ENCODE measurements around the gene TRAF4.

DNA sequence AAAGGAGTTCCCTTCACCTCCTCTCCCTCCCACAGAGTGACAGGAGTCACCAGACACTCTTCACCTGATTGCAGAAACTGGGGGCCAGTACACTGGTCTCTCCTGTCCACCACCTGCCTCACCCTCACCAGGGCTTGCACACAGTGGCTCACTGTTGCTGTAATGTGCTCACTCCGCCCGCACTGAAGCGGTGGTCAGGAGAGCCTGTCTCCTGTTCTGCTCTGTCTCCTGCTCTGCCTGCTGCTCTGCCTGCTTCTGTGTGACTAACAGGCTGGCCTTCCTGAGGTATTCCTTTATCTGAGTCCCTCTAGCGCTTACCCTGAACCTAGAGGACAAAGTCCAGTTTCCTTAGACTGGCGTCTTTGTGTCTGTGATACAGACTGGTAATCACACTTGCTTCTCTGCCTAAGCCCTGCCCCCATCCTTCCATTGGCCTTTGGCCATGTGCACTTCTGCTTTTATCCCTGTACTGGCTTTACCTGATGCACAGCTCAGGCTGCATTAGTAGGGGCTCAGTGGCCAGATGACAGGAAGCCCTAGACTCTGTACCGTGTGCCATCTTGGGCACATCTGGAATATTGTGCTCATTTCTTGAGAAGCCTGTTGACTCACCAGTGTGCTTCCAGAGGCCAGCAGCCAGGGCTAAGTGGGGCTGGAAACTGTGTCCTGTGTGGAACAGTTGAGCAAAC, 45.4 kb upstream of the TRAF4 start:
- no peak for TF ChIP-seq RORB (CRISPR knock-in tag; IDR thresholded peaks at IDR 0.05)
- TF ChIP-seq, protein P1, sequence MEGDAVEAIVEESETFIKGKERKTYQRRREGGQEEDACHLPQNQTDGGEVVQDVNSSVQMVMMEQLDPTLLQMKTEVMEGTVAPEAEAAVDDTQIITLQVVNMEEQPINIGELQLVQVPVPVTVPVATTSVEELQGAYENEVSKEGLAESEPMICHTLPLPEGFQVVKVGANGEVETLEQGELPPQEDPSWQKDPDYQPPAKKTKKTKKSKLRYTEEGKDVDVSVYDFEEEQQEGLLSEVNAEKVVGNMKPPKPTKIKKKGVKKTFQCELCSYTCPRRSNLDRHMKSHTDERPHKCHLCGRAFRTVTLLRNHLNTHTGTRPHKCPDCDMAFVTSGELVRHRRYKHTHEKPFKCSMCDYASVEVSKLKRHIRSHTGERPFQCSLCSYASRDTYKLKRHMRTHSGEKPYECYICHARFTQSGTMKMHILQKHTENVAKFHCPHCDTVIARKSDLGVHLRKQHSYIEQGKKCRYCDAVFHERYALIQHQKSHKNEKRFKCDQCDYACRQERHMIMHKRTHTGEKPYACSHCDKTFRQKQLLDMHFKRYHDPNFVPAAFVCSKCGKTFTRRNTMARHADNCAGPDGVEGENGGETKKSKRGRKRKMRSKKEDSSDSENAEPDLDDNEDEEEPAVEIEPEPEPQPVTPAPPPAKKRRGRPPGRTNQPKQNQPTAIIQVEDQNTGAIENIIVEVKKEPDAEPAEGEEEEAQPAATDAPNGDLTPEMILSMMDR (IDR thresholded peaks at IDR 0.05) = no peak
- no peak for TF ChIP-seq TP53 (CRISPR knock-in tag; IDR thresholded peaks at IDR 0.05)
- TF ChIP-seq, protein P2, sequence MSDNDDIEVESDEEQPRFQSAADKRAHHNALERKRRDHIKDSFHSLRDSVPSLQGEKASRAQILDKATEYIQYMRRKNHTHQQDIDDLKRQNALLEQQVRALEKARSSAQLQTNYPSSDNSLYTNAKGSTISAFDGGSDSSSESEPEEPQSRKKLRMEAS (CRISPR knock-in tag; IDR thresholded peaks at IDR 0.05) = no peak
- TF ChIP-seq ZNF232 (CRISPR knock-in tag; IDR thresholded peaks at IDR 0.05) = no peak
- TF ChIP-seq ZNF423 (CRISPR knock-in tag; IDR thresholded peaks at IDR 0.05) = no peak
- no peak for TF ChIP-seq ATF1 (CRISPR knock-in tag; IDR thresholded peaks at IDR 0.05)
- no peak for TF ChIP-seq NFYB (CRISPR knock-in tag; conservative IDR thresholded peaks at IDR 0.05; ENCODE audit: low read depth)
- TF ChIP-seq OVOL2 (CRISPR knock-in tag; IDR thresholded peaks at IDR 0.05; ENCODE audit: borderline replicate concordance) = no peak

All from WTC11 (cell line).